Adipocyte (in vitro differentiated cells): ENCODE measurements around the gene UBXN4.

Experiments used
- DNase-seq: peaks from one replicate; pipeline ENCODE4 v3.0.0-alpha.2; 2015; ENCODE audit warnings: low read depth
- H3K27me3 ChIP-seq: replicated peaks from 2 replicates; pipeline ENCODE4 v1.7.0; 2013; ENCODE audit warnings: mild to moderate bottlenecking, low read length, moderate library complexity; ENCODE audit not compliant: control insufficient read depth, insufficient read depth
- H3K36me3 ChIP-seq: 2 replicates; pipeline ENCODE4 v1.7.0; 2013; ENCODE audit warnings: low read length, mild to moderate bottlenecking, moderate library complexity; ENCODE audit not compliant: control insufficient read depth, insufficient read depth, severe bottlenecking
- H3K4me1 ChIP-seq: 2 replicates; pipeline ENCODE4 v1.7.0; 2013; ENCODE audit warnings: mild to moderate bottlenecking, low read length, moderate library complexity; ENCODE audit not compliant: control insufficient read depth, insufficient read depth
- H3K4me3 ChIP-seq: 2 replicates; pipeline ENCODE4 v1.7.0; 2013; ENCODE audit warnings: mild to moderate bottlenecking, low read length, moderate library complexity
- H3K9ac ChIP-seq: 2 replicates; pipeline ENCODE4 v1.7.0; 2013; ENCODE audit warnings: mild to moderate bottlenecking, low read length, moderate library complexity
- H3K9me3 ChIP-seq: 2 replicates; pipeline ENCODE4 v1.7.0; 2013; ENCODE audit warnings: mild to moderate bottlenecking, low read length, moderate library complexity; ENCODE audit not compliant: control insufficient read depth

Gene UBXN4

GRCh38 chr2:135812907-135813511 lies 71.4 kb downstream of the UBXN4 start:
- no peaks in the 10 kb centered on the region for H3K36me3 ChIP-seq
- peaks cover 6% of the 10 kb centered on the region for H3K27me3 ChIP-seq
- H3K4me1 ChIP-seq: no peaks in the 10 kb centered on the region
- no peak for DNase-seq
- no peak overlapping the region for H3K9ac ChIP-seq
- no peaks in the 10 kb centered on the region for H3K9me3 ChIP-seq
- no peak overlapping the region for H3K4me3 ChIP-seq

GRCh38 chr2:135815269-135815668 lies 73.6 kb downstream of the UBXN4 start:
- no peak overlapping the region for H3K9ac ChIP-seq
- no peaks in the 10 kb centered on the region for H3K9me3 ChIP-seq
- H3K4me1 ChIP-seq: no peaks in the 10 kb centered on the region
- H3K4me3 ChIP-seq: no peak overlapping the region
- no peak for DNase-seq
- no peaks in the 10 kb centered on the region for H3K36me3 ChIP-seq
- H3K27me3 ChIP-seq: peaks cover 6% of the 10 kb centered on the region

- Histone ChIP-seq H3K4me1 (no peaks in the 10 kb centered on the region), H3K27me3 (peaks cover 6% of the 10 kb centered on the region), H3K9ac (no peak overlapping the region), H3K36me3 (no peaks in the 10 kb centered on the region), H3K4me3 (no peak overlapping the region), H3K9me3 (no peaks in the 10 kb centered on the region)
- DNase-seq: no peak
Observed at GRCh38 chr2:135817466-135817865, 75.8 kb downstream of the UBXN4 start.

GRCh38 chr2:135817951-135818350 lies 76.3 kb downstream of the UBXN4 start:
- no peak overlapping the region for H3K4me3 ChIP-seq
- no peaks in the 10 kb centered on the region for H3K36me3 ChIP-seq
- H3K9me3 ChIP-seq: peaks cover 4% of the 10 kb centered on the region
- DNase-seq: no peak
- H3K9ac ChIP-seq: no peak overlapping the region
- H3K4me1 ChIP-seq: no peaks in the 10 kb centered on the region
- peaks cover 6% of the 10 kb centered on the region for H3K27me3 ChIP-seq

- DNase-seq: no peak
- H3K9ac ChIP-seq: no peak overlapping the region
- no peaks in the 10 kb centered on the region for H3K36me3 ChIP-seq
- H3K4me3 ChIP-seq: no peak overlapping the region
- no peaks in the 10 kb centered on the region for H3K4me1 ChIP-seq
- H3K27me3 ChIP-seq: peaks cover 6% of the 10 kb centered on the region
- H3K9me3 ChIP-seq: peaks cover 8% of the 10 kb centered on the region
Observed at GRCh38 chr2:135818937-135819610, 77.4 kb downstream of the UBXN4 start.

- no peak for DNase-seq
- peaks cover 6% of the 10 kb centered on the region for H3K27me3 ChIP-seq
- no peak overlapping the region for H3K4me3 ChIP-seq
- no peak overlapping the region for H3K9ac ChIP-seq
- H3K4me1 ChIP-seq: no peaks in the 10 kb centered on the region
- peaks cover 8% of the 10 kb centered on the region for H3K9me3 ChIP-seq
- no peaks in the 10 kb centered on the region for H3K36me3 ChIP-seq
Observed at GRCh38 chr2:135820003-135820618, 78.5 kb downstream of the UBXN4 start.

- H3K9ac ChIP-seq: no peak overlapping the region
- no peak overlapping the region for H3K4me3 ChIP-seq
- no peaks in the 10 kb centered on the region for H3K36me3 ChIP-seq
- peaks cover 8% of the 10 kb centered on the region for H3K9me3 ChIP-seq
- H3K4me1 ChIP-seq: no peaks in the 10 kb centered on the region
- DNase-seq: no peak
- H3K27me3 ChIP-seq: peaks cover 2% of the 10 kb centered on the region
Observed at GRCh38 chr2:135821190-135821589, 79.5 kb downstream of the UBXN4 start.

GRCh38 chr2:135822855-135823254 lies 81.2 kb downstream of the UBXN4 start:
- Histone ChIP-seq H3K36me3 (no peaks in the 10 kb centered on the region), H3K27me3 (no peaks in the 10 kb centered on the region), H3K4me3 (no peak overlapping the region), H3K9ac (no peak overlapping the region), H3K4me1 (no peaks in the 10 kb centered on the region), H3K9me3 (peaks cover 8% of the 10 kb centered on the region)
- DNase-seq: no peak

GRCh38 chr2:135825131-135825530 lies 83.5 kb downstream of the UBXN4 start:
- Histone ChIP-seq H3K27me3 (peaks cover 5% of the 10 kb centered on the region), H3K9ac (no peak overlapping the region), H3K9me3 (peaks cover 8% of the 10 kb centered on the region), H3K4me3 (no peak overlapping the region), H3K36me3 (no peaks in the 10 kb centered on the region), H3K4me1 (no peaks in the 10 kb centered on the region)
- no peak for DNase-seq

GRCh38 chr2:135825550-135826176 lies 84.0 kb downstream of the UBXN4 start:
- H3K27me3 ChIP-seq: peaks cover 5% of the 10 kb centered on the region

GRCh38 chr2:135826544-135826943 lies 84.9 kb downstream of the UBXN4 start:
- Histone ChIP-seq H3K27me3 (peaks cover 5% of the 10 kb centered on the region), H3K9ac (no peak overlapping the region), H3K9me3 (peaks cover 8% of the 10 kb centered on the region), H3K4me1 (no peaks in the 10 kb centered on the region), H3K36me3 (no peaks in the 10 kb centered on the region), H3K4me3 (no peak overlapping the region)
- DNase-seq: no peak

More at GRCh38 chr2:135825550-135826176, 84.0 kb downstream of the UBXN4 start:
- H3K4me3 ChIP-seq: no peak overlapping the region
- no peaks in the 10 kb centered on the region for H3K4me1 ChIP-seq
- no peak overlapping the region for H3K9ac ChIP-seq
- H3K36me3 ChIP-seq: no peaks in the 10 kb centered on the region
- no peak for DNase-seq
- H3K9me3 ChIP-seq: peaks cover 8% of the 10 kb centered on the region
